Measurements from ENCODE around the gene CACNB4.

The CACNB4 gene

GRCh38 chr2:151977631-151978030 lies 121.2 kb downstream of the CACNB4 start:
- no peak for DNase-seq (ENCODE audit: low read depth in 3 of 3, low spot score in 1 of 3)

- no peak for DNase-seq (ENCODE audit: low read depth in 3 of 3, low spot score in 1 of 3)
Observed at GRCh38 chr2:151976945-151977353, 121.9 kb downstream of the CACNB4 start.

GRCh38 chr2:151975460-151976414 lies 123.1 kb downstream of the CACNB4 start:
- DNase-seq (ENCODE audit: low read depth in 3 of 3, low spot score in 1 of 3), result no peak

GRCh38 chr2:151974988-151975387 lies 123.9 kb downstream of the CACNB4 start:
- no peak for DNase-seq (ENCODE audit: low read depth in 3 of 3, low spot score in 1 of 3)

GRCh38 chr2:151973901-151974199 lies 125.0 kb downstream of the CACNB4 start:
- no peak for DNase-seq (ENCODE audit: low read depth in 3 of 3, low spot score in 1 of 3)

- DNase-seq (ENCODE audit: low read depth in 3 of 3, low spot score in 1 of 3), result no peak
Observed at GRCh38 chr2:151973013-151973900, 125.6 kb downstream of the CACNB4 start.

- no peak for DNase-seq (ENCODE audit: low read depth in 3 of 3, low spot score in 1 of 3)
Observed at GRCh38 chr2:151972241-151973012, 126.4 kb downstream of the CACNB4 start.

GRCh38 chr2:151971301-151972051 lies 127.4 kb downstream of the CACNB4 start:
- DNase-seq (ENCODE audit: low read depth in 3 of 3, low spot score in 1 of 3), result no peak

GRCh38 chr2:151968770-151969470 lies 129.9 kb downstream of the CACNB4 start:
- DNase-seq (ENCODE audit: low read depth in 3 of 3, low spot score in 1 of 3), result no peak

GRCh38 chr2:151967829-151968722 lies 130.8 kb downstream of the CACNB4 start:
- no peak for DNase-seq (ENCODE audit: low read depth in 3 of 3, low spot score in 1 of 3)

- no peak for DNase-seq (ENCODE audit: low read depth in 3 of 3, low spot score in 1 of 3)
Observed at GRCh38 chr2:151965884-151966283, 133.0 kb downstream of the CACNB4 start.

GRCh38 chr2:151961558-151961957 lies 137.3 kb downstream of the CACNB4 start:
- no peak for DNase-seq (ENCODE audit: low read depth in 3 of 3, low spot score in 1 of 3)

- no peak for DNase-seq (ENCODE audit: low read depth in 3 of 3, low spot score in 1 of 3)
Observed at GRCh38 chr2:151959238-151959637, 139.6 kb downstream of the CACNB4 start.

GRCh38 chr2:151953467-151953866 lies 145.4 kb downstream of the CACNB4 start:
- DNase-seq (ENCODE audit: low read depth in 3 of 3, low spot score in 1 of 3), result no peak

GRCh38 chr2:151952691-151953456 lies 146.0 kb downstream of the CACNB4 start:
- no peak for DNase-seq (ENCODE audit: low read depth in 3 of 3, low spot score in 1 of 3)

- DNase-seq (ENCODE audit: low read depth in 3 of 3, low spot score in 1 of 3), result no peak
Observed at GRCh38 chr2:151947813-151948165, 151.1 kb downstream of the CACNB4 start.

- DNase-seq (ENCODE audit: low read depth in 3 of 3, low spot score in 1 of 3), result no peak
Observed at GRCh38 chr2:151946899-151947812, 151.7 kb downstream of the CACNB4 start.
